Measurements from ENCODE around the gene ZNF230. TPM values are rescaled to one million over a fixed set of nuclear protein-coding genes. Genes with fewer than 3 reads are reported as not detected.

ZNF230 gene
- total and polyA plus RNA-seq, 4 donors = 1.3 to 4.3 (median 1.8) TPM

GRCh38 chr19:44010468-44010867 is 7.7 kb downstream of the ZNF230 start:
- 98% methylated on average over 5 of the region's 5 CpGs for WGBS

DNA sequence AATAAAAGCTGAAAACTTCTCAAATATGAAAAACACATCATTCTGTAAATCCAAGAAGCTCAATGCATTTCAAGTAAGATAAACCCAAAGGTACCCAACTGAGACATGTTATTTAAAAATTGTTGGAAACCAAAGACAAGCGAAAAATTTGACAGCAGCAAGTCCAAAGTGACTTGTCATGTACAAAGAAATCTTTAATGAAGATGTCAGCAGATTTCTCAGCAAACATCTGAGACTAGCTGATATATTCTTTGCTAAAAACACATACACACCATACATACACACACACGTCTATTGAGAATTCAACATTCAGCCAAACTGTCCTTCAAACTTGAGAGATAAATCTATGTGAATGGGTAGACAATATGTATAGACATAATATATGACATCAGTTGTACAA is 16.7 kb downstream of the ZNF230 start:
- H3K27me3 ChIP-seq (ENCODE audit: control insufficient read depth in 4 of 4, insufficient read depth in 4 of 4, low read length in 3 of 4) = peaks cover 0 to 5% (median 0%) of the 10 kb centered on the region in 4 donors
- no peaks in the 10 kb centered on the region for H3K4me1 ChIP-seq (ENCODE audit: control insufficient read depth in 4 of 4, insufficient read depth in 4 of 4, low read length in 3 of 4)
- no peak overlapping the region for H3K9ac ChIP-seq (ENCODE audit: low read depth in 1 of 2, low read length in 2 of 2)
- DNase-seq (ENCODE audit: low spot score) = no peak
- no peak overlapping the region for H3K4me3 ChIP-seq (ENCODE audit: low read depth in 1 of 3, low read length in 3 of 3)
- no peak overlapping the region for H3K27ac ChIP-seq (ENCODE audit: low read depth in 1 of 2, low read length in 2 of 2)
- peaks cover 0 to 4% (median 0%) of the 10 kb centered on the region in 4 donors for H3K36me3 ChIP-seq (ENCODE audit: control insufficient read depth in 4 of 4, insufficient read depth in 3 of 4, low read depth in 1 of 4, low read length in 3 of 4)
- peaks cover 12 to 51% (median 26%) of the 10 kb centered on the region in 4 donors for H3K9me3 ChIP-seq (ENCODE audit: control insufficient read depth in 4 of 4, low read length in 3 of 4)
- TF ChIP-seq RAD21 (IDR thresholded peaks at IDR 0.05) (no peak), SP1 (IDR thresholded peaks at IDR 0.05) (no peak), FOXA2 (IDR thresholded peaks at IDR 0.05) (no peak), GABPA (IDR thresholded peaks at IDR 0.05 in 1 of 2, conservative IDR thresholded peaks at IDR 0.05 in 1 of 2) (no peak), TAF1 (conservative IDR thresholded peaks at IDR 0.05) (no peak)
- TF ChIP-seq, protein P1, sequence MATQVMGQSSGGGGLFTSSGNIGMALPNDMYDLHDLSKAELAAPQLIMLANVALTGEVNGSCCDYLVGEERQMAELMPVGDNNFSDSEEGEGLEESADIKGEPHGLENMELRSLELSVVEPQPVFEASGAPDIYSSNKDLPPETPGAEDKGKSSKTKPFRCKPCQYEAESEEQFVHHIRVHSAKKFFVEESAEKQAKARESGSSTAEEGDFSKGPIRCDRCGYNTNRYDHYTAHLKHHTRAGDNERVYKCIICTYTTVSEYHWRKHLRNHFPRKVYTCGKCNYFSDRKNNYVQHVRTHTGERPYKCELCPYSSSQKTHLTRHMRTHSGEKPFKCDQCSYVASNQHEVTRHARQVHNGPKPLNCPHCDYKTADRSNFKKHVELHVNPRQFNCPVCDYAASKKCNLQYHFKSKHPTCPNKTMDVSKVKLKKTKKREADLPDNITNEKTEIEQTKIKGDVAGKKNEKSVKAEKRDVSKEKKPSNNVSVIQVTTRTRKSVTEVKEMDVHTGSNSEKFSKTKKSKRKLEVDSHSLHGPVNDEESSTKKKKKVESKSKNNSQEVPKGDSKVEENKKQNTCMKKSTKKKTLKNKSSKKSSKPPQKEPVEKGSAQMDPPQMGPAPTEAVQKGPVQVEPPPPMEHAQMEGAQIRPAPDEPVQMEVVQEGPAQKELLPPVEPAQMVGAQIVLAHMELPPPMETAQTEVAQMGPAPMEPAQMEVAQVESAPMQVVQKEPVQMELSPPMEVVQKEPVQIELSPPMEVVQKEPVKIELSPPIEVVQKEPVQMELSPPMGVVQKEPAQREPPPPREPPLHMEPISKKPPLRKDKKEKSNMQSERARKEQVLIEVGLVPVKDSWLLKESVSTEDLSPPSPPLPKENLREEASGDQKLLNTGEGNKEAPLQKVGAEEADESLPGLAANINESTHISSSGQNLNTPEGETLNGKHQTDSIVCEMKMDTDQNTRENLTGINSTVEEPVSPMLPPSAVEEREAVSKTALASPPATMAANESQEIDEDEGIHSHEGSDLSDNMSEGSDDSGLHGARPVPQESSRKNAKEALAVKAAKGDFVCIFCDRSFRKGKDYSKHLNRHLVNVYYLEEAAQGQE (IDR thresholded peaks at IDR 0.05) = no peak
- WGBS = 35% methylated on average over 2 of the region's 2 CpGs

More at GRCh38 chr19:44010468-44010867, 7.7 kb downstream of the ZNF230 start:
- Histone ChIP-seq H3K4me3 (ENCODE audit: low read depth in 1 of 3, low read length in 3 of 3) (peak overlapping the region in 2 of 3 donors; percentile 55 to 76), H3K9ac (ENCODE audit: low read depth in 1 of 2, low read length in 2 of 2) (no peak overlapping the region), H3K9me3 (ENCODE audit: control insufficient read depth in 4 of 4, low read length in 3 of 4) (peaks cover 41 to 79% (median 66%) of the 10 kb centered on the region in 4 donors), H3K36me3 (ENCODE audit: control insufficient read depth in 4 of 4, insufficient read depth in 3 of 4, low read depth in 1 of 4, low read length in 3 of 4) (peaks cover 18 to 61% (median 58%) of the 10 kb centered on the region in 4 donors), H3K4me1 (ENCODE audit: control insufficient read depth in 4 of 4, insufficient read depth in 4 of 4, low read length in 3 of 4) (no peaks in the 10 kb centered on the region), H3K27me3 (ENCODE audit: control insufficient read depth in 4 of 4, insufficient read depth in 4 of 4, low read length in 3 of 4) (no peaks in the 10 kb centered on the region), H3K27ac (ENCODE audit: low read depth in 1 of 2, low read length in 2 of 2) (no peak overlapping the region)
- DNase-seq (ENCODE audit: low spot score) = no peak
- no peak for TF ChIP-seq HNF4G (IDR thresholded peaks at IDR 0.05)
- TF ChIP-seq, protein P1 (IDR thresholded peaks at IDR 0.05) = no peak
- no peak for TF ChIP-seq EGR1 (IDR thresholded peaks at IDR 0.05; ENCODE audit: low read depth in 2 of 2)

DNA sequence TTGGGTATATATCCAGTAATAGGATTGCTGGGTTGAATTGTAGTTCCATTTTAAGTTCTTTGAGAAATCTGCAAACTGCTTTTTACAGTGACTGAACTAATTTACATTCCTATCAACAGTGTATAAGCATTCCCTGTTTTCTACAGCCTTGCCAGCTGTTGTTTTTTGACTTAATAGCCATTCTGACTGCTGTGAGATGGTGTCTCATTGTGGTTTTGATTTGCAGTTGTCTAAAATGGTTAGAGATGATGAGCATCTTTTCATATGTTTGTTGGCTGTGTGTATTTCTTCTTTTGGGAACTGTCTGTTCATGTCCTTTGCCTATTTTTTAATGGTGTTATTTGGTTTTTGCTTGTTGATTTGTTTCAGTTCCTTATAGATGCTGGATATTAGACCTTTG is 18.5 kb downstream of the ZNF230 start:
- H3K4me3 ChIP-seq (ENCODE audit: low read depth in 1 of 3, low read length in 3 of 3) = no peak overlapping the region
- H3K36me3 ChIP-seq (ENCODE audit: control insufficient read depth in 4 of 4, insufficient read depth in 3 of 4, low read depth in 1 of 4, low read length in 3 of 4) = peaks cover 0 to 4% (median 0%) of the 10 kb centered on the region in 4 donors
- H3K27me3 ChIP-seq (ENCODE audit: control insufficient read depth in 4 of 4, insufficient read depth in 4 of 4, low read length in 3 of 4) = peaks cover 0 to 5% (median 0%) of the 10 kb centered on the region in 4 donors
- peaks cover 9 to 38% (median 21%) of the 10 kb centered on the region in 4 donors for H3K9me3 ChIP-seq (ENCODE audit: control insufficient read depth in 4 of 4, low read length in 3 of 4)
- no peak overlapping the region for H3K9ac ChIP-seq (ENCODE audit: low read depth in 1 of 2, low read length in 2 of 2)
- no peak for DNase-seq (ENCODE audit: low spot score)
- H3K27ac ChIP-seq (ENCODE audit: low read depth in 1 of 2, low read length in 2 of 2) = no peak overlapping the region
- peaks cover 0 to 11% (median 7%) of the 10 kb centered on the region in 4 donors for H3K4me1 ChIP-seq (ENCODE audit: control insufficient read depth in 4 of 4, insufficient read depth in 4 of 4, low read length in 3 of 4)
- no peak for TF ChIP-seq RAD21 (IDR thresholded peaks at IDR 0.05)
- TF ChIP-seq TAF1 (conservative IDR thresholded peaks at IDR 0.05) = no peak
- TF ChIP-seq EGR1 (IDR thresholded peaks at IDR 0.05; ENCODE audit: low read depth in 2 of 2) = no peak
- TF ChIP-seq FOXA2 (IDR thresholded peaks at IDR 0.05) = no peak
- TF ChIP-seq, protein P2, sequence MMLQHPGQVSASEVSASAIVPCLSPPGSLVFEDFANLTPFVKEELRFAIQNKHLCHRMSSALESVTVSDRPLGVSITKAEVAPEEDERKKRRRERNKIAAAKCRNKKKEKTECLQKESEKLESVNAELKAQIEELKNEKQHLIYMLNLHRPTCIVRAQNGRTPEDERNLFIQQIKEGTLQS (IDR thresholded peaks at IDR 0.05) = no peak
- no peak for TF ChIP-seq HNF4G (IDR thresholded peaks at IDR 0.05)
- no peak for TF ChIP-seq ZBTB33 (IDR thresholded peaks at IDR 0.05)
- no peak for TF ChIP-seq FOXA1 (IDR thresholded peaks at IDR 0.05)
- no peak for TF ChIP-seq YY1 (IDR thresholded peaks at IDR 0.05)
- no peak for TF ChIP-seq GABPA (IDR thresholded peaks at IDR 0.05 in 1 of 2, conservative IDR thresholded peaks at IDR 0.05 in 1 of 2)
- TF ChIP-seq, protein P3, sequence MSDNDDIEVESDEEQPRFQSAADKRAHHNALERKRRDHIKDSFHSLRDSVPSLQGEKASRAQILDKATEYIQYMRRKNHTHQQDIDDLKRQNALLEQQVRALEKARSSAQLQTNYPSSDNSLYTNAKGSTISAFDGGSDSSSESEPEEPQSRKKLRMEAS (IDR thresholded peaks at IDR 0.05) = no peak
- no peak for TF ChIP-seq NR2F2 (IDR thresholded peaks at IDR 0.05)
- TF ChIP-seq, protein P4, sequence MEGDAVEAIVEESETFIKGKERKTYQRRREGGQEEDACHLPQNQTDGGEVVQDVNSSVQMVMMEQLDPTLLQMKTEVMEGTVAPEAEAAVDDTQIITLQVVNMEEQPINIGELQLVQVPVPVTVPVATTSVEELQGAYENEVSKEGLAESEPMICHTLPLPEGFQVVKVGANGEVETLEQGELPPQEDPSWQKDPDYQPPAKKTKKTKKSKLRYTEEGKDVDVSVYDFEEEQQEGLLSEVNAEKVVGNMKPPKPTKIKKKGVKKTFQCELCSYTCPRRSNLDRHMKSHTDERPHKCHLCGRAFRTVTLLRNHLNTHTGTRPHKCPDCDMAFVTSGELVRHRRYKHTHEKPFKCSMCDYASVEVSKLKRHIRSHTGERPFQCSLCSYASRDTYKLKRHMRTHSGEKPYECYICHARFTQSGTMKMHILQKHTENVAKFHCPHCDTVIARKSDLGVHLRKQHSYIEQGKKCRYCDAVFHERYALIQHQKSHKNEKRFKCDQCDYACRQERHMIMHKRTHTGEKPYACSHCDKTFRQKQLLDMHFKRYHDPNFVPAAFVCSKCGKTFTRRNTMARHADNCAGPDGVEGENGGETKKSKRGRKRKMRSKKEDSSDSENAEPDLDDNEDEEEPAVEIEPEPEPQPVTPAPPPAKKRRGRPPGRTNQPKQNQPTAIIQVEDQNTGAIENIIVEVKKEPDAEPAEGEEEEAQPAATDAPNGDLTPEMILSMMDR (IDR thresholded peaks at IDR 0.05; ENCODE audit: low read depth, low read length, missing input control) = no peak
- no peak for TF ChIP-seq HNF4A (conservative IDR thresholded peaks at IDR 0.05)
